NB4 (cell line): ENCODE results near the gene KCNQ4.

ENCODE experiments used
- CTCF ChIP-seq: IDR thresholded peaks from one replicate; pipeline ENCODE4 v1.5.1; 2012; ENCODE audit warnings: low read depth, low read length
- MAX ChIP-seq: IDR thresholded peaks from 2 replicates; pipeline ENCODE4 v1.6.1; 2011; ENCODE audit warnings: low read depth, low read length
- MYC ChIP-seq: IDR thresholded peaks from 2 replicates; pipeline ENCODE4 v1.6.1; 2011; ENCODE audit warnings: low read depth, low read length
- POLR2A ChIP-seq: IDR thresholded peaks from 2 replicates; pipeline ENCODE4 v1.6.1; 2011; ENCODE audit warnings: mild to moderate bottlenecking; ENCODE audit not compliant: insufficient read length; ENCODE audit errors: extremely low read depth

GRCh38 chr1:40760984-40761383, 22.6 kb upstream of the KCNQ4 start:
- no peak for TF ChIP-seq CTCF
- TF ChIP-seq POLR2A = no peak
- no peak for TF ChIP-seq MAX
- TF ChIP-seq MYC = no peak
